ENCODE data around the gene RGS6. TPM values are rescaled to one million over a fixed set of nuclear protein-coding genes. Genes with fewer than 3 reads are reported as not detected.

RGS6 gene
- total RNA-seq, 1 donor, result not detected

- Histone ChIP-seq H2AFZ (ENCODE audit: low read length) (no peak overlapping the region), H3K4me2 (ENCODE audit: insufficient read depth, low read length) (no peak overlapping the region), H3K4me1 (ENCODE audit: insufficient read depth, low read length) (no peaks in the 10 kb centered on the region), H3K79me2 (ENCODE audit: insufficient read depth, low read length) (no peaks in the 10 kb centered on the region), H3K27ac (ENCODE audit: low read depth, low read length) (no peak overlapping the region), H3K27me3 (ENCODE audit: insufficient read depth, low read length) (no peaks in the 10 kb centered on the region), H3K36me3 (ENCODE audit: insufficient read depth, low read length) (no peaks in the 10 kb centered on the region), H4K20me1 (ENCODE audit: insufficient read depth, low read length) (no peaks in the 10 kb centered on the region), H3K9me3 (ENCODE audit: low read depth, low read length) (no peaks in the 10 kb centered on the region), H3K4me3 (ENCODE audit: insufficient read depth, low read length) (no peak overlapping the region)
- no peak for TF ChIP-seq CTCF (IDR thresholded peaks at IDR 0.05; ENCODE audit: extremely low read depth, low read depth, low read length)
- DNase-seq (ENCODE audit: insufficient read length, low spot score, missing footprints), result no peak
These were observed 68.7 kb downstream of the RGS6 start for GRCh38 chr14:72000907-72001306.

GRCh38 chr14:72002731-72003130, 70.5 kb downstream of the RGS6 start:
- no peaks in the 10 kb centered on the region for H3K9me3 ChIP-seq (ENCODE audit: low read depth, low read length)
- no peak overlapping the region for H3K27ac ChIP-seq (ENCODE audit: low read depth, low read length)
- no peaks in the 10 kb centered on the region for H3K79me2 ChIP-seq (ENCODE audit: insufficient read depth, low read length)
- H3K4me1 ChIP-seq (ENCODE audit: insufficient read depth, low read length), result no peaks in the 10 kb centered on the region
- H4K20me1 ChIP-seq (ENCODE audit: insufficient read depth, low read length), result no peaks in the 10 kb centered on the region
- H3K36me3 ChIP-seq (ENCODE audit: insufficient read depth, low read length), result no peaks in the 10 kb centered on the region
- H2AFZ ChIP-seq (ENCODE audit: low read length), result no peak overlapping the region
- no peaks in the 10 kb centered on the region for H3K27me3 ChIP-seq (ENCODE audit: insufficient read depth, low read length)
- TF ChIP-seq CTCF (IDR thresholded peaks at IDR 0.05; ENCODE audit: extremely low read depth, low read depth, low read length), result no peak
- H3K4me3 ChIP-seq (ENCODE audit: insufficient read depth, low read length), result no peak overlapping the region
- H3K4me2 ChIP-seq (ENCODE audit: insufficient read depth, low read length), result no peak overlapping the region
- no peak for DNase-seq (ENCODE audit: insufficient read length, low spot score, missing footprints)

GRCh38 chr14:72008666-72009065, 76.4 kb downstream of the RGS6 start:
- no peak for DNase-seq (ENCODE audit: insufficient read length, low spot score, missing footprints)
- TF ChIP-seq CTCF (IDR thresholded peaks at IDR 0.05; ENCODE audit: extremely low read depth, low read depth, low read length), result no peak
- H2AFZ ChIP-seq (ENCODE audit: low read length), result no peak overlapping the region
- H3K27me3 ChIP-seq (ENCODE audit: insufficient read depth, low read length), result no peaks in the 10 kb centered on the region
- H3K4me3 ChIP-seq (ENCODE audit: insufficient read depth, low read length), result no peak overlapping the region
- no peaks in the 10 kb centered on the region for H3K36me3 ChIP-seq (ENCODE audit: insufficient read depth, low read length)
- H3K79me2 ChIP-seq (ENCODE audit: insufficient read depth, low read length), result no peaks in the 10 kb centered on the region
- H3K4me1 ChIP-seq (ENCODE audit: insufficient read depth, low read length), result no peaks in the 10 kb centered on the region
- no peaks in the 10 kb centered on the region for H3K9me3 ChIP-seq (ENCODE audit: low read depth, low read length)
- no peak overlapping the region for H3K27ac ChIP-seq (ENCODE audit: low read depth, low read length)
- no peaks in the 10 kb centered on the region for H4K20me1 ChIP-seq (ENCODE audit: insufficient read depth, low read length)
- no peak overlapping the region for H3K4me2 ChIP-seq (ENCODE audit: insufficient read depth, low read length)

- DNase-seq (ENCODE audit: insufficient read length, low spot score, missing footprints), result no peak
- Histone ChIP-seq H2AFZ (ENCODE audit: low read length) (no peak overlapping the region), H4K20me1 (ENCODE audit: insufficient read depth, low read length) (no peaks in the 10 kb centered on the region), H3K9me3 (ENCODE audit: low read depth, low read length) (no peaks in the 10 kb centered on the region), H3K36me3 (ENCODE audit: insufficient read depth, low read length) (no peaks in the 10 kb centered on the region), H3K4me3 (ENCODE audit: insufficient read depth, low read length) (no peak overlapping the region), H3K4me2 (ENCODE audit: insufficient read depth, low read length) (no peak overlapping the region), H3K4me1 (ENCODE audit: insufficient read depth, low read length) (no peaks in the 10 kb centered on the region), H3K27me3 (ENCODE audit: insufficient read depth, low read length) (no peaks in the 10 kb centered on the region), H3K79me2 (ENCODE audit: insufficient read depth, low read length) (no peaks in the 10 kb centered on the region), H3K27ac (ENCODE audit: low read depth, low read length) (no peak overlapping the region)
- no peak for TF ChIP-seq CTCF (IDR thresholded peaks at IDR 0.05; ENCODE audit: extremely low read depth, low read depth, low read length)
These were observed 78.2 kb downstream of the RGS6 start for GRCh38 chr14:72010474-72010873.

All from osteoblast (primary cell).